ENCODE measurements around the gene ZNF521. TPM values are rescaled to one million over a fixed set of nuclear protein-coding genes. Genes with fewer than 3 reads are reported as not detected.

ZNF521 gene
- polyA plus RNA-seq, 4 donors = 35.1 to 48.3 (median 45.7) TPM

GRCh38 chr18:25231327-25231691 lies 120.7 kb downstream of the ZNF521 start:
- no peak for DNase-seq (ENCODE audit: low read depth in 4 of 4, low spot score in 2 of 4)

DNA sequence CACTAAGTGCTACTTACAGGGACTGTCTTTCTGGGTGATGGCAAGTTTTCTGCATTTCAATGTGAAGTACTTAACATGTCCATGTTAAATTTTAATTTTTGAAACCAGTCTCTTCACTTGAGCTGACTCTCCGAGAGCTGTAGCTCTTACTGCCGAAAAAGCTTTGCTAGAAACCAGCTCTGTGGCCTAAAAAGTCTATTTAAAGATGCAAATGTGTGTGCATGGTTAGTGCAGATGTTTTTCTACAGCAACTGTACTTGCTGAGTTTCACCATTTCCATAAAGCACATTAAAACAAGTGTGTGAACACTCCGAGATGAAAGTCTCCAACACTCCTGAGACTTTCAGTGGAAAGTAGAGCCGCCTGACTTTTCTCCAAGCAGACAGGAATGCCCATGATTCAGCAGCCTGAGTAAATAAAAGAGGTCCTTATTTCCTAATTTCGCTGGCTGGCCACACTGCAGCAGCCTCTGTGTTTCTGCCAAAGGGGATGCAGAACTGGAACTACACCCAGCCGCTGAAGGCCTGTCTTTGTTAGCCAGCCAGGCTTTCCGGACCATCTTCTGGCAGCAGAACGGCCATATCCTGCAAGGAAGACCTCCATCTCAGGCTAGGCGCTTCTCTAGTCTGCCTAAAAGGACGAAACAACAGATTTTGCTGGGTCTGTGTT lies 121.2 kb downstream of the ZNF521 start:
- DNase-seq (ENCODE audit: low read depth in 4 of 4, low spot score in 2 of 4) = no peak

GRCh38 chr18:25229920-25230319 lies 122.0 kb downstream of the ZNF521 start:
- no peak for DNase-seq (ENCODE audit: low read depth in 4 of 4, low spot score in 2 of 4)

DNA sequence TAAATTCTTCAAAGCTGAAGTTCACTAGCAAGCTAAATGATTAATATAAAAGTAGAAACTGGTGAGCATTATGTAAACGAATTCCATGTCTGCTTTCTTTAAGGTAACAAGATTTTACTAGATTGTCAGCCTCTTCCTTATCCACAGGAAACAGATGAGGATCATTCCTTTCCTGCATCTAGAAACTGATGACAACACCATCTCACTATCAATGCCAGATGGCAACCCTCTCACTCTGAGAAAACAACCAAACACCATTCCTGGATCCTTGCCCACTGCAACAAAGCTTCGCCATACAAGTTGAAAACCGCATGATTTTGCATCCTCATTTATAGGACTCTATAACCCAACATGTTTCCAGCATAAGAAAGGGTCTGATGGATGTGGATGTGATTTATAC lies 122.9 kb downstream of the ZNF521 start:
- DNase-seq (ENCODE audit: low read depth in 4 of 4, low spot score in 2 of 4) = no peak

DNA sequence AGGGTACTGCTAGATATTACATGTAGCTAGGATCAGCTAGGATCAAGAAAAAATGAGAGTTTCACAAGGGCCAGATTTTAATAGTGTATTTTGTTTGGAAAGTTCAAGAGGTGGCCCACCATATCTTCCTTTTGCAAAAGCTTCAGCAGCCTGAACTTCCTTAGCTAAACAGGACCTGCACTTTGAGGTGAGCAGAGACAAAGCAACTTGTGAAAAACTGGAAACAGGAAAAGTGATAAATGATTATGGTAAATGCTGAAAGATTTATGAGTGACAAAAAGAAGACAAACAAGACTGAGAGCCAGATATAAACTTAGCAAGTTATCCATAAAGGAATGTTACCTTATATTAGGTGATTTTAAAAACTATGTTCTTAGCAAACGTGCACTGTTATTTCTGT lies 123.6 kb downstream of the ZNF521 start:
- no peak for DNase-seq (ENCODE audit: low read depth in 4 of 4, low spot score in 2 of 4)

DNA sequence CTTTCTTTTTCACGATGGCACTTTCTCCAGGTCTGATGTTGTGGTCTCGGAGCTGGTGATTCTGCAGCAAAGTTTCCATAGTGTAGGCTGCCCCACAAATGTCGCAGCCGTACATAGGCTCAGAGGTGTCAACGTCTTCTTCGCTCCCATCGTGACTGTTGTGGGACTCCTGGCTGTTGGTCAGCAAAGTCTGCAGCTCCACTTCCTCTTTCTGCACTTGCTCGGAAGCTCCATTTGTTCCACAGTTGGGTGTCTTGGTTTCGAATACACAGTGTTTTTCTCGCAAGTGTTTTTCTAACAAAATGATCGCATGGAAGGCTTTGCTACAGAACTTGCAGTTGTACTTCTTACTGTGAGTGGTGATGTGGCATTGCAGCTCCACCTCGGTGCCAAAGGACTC lies 126.8 kb downstream of the ZNF521 start:
- DNase-seq (ENCODE audit: low read depth in 4 of 4, low spot score in 2 of 4) = no peak

DNA sequence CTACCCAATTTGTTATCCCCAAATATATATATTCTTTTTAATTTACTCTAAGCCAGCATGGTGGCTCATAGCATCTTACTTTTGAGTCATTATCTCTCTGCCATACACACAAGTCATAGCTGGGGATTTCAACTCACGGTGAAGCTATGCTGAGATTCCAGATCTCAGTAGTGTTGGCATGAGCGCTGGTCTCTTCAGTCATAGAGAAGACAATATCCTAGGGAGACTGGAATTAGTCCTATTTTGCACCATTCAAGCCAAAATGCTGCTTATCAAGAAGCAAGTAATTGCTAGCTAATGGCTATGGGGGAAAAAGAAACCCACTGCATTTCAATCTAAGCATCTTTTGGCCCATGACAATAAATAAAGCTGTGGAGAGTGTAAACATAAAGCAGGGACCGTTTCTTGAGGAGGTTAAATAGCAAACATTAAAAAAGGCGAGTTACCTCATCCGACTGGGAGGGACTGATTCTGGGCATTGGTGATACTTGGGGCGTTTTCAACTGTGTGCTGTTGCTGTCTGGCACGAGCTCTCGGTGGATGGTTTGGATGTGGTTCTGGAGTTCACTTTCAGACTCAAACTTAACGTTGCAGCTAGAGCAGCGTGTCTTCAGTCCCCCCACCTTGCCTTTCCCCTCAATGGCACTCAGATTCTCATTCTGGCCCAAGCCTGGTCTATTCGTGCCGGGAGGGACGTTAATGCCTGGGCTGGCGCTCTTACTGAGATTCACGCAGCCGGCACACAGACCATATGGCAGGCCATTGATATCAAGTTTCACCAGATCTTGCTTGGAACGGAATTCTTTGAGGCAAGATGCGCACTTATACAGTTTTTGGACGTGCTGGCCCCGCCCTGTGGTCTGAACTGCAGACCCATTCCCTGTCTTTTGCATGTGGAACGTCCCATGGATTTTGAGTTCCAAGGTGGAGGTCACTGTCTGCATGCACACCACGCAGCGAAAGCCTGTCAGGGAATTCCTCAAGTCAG lies 127.8 kb downstream of the ZNF521 start:
- no peak for DNase-seq (ENCODE audit: low read depth in 4 of 4, low spot score in 2 of 4)

GRCh38 chr18:25223211-25223610 lies 128.8 kb downstream of the ZNF521 start:
- DNase-seq (ENCODE audit: low read depth in 4 of 4, low spot score in 2 of 4) = no peak

DNA sequence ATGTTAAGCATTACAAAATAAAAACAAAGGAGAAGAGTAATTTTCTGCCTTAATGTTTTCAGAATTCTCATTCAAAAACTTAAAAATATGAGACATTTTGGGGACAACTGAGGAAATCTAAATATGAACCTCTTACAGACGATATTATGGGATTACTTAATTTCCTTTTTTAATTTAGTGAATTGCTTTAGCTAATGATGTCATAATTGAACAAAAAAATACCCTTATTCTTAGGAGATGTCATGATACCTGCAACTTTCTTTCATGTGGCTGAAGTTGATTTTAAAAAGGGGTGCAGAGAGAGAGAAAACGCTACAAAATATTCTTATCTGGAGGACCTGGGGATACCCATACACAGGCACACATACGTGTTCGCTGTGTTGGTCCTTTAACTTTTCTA lies 129.3 kb downstream of the ZNF521 start:
- no peak for DNase-seq (ENCODE audit: low read depth in 4 of 4, low spot score in 2 of 4)

GRCh38 chr18:25210622-25211021 lies 141.3 kb downstream of the ZNF521 start:
- DNase-seq (ENCODE audit: low read depth in 4 of 4, low spot score in 2 of 4) = no peak

- no peak for DNase-seq (ENCODE audit: low read depth in 4 of 4, low spot score in 2 of 4)
Measured at GRCh38 chr18:25192065-25192464, 159.9 kb downstream of the ZNF521 start.

DNA sequence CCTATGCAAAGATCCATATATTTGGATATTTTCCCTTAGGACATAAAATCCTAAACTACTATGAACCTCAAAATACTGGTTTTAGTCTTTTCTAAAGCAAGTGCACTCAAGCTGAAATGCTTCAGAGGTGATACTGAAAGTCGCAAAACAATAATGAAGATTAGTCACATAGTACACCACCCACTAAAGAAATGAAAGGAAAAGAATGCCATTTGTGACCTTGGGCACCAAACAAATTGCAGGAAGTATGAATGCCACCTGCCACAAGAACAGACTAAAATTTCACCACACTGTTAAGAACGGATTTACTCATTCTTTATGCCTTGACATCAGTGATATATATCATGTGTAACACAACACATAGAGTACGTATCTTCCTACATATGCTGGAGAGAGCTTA lies 161.5 kb downstream of the ZNF521 start:
- no peak for DNase-seq (ENCODE audit: low read depth in 4 of 4, low spot score in 2 of 4)

DNA sequence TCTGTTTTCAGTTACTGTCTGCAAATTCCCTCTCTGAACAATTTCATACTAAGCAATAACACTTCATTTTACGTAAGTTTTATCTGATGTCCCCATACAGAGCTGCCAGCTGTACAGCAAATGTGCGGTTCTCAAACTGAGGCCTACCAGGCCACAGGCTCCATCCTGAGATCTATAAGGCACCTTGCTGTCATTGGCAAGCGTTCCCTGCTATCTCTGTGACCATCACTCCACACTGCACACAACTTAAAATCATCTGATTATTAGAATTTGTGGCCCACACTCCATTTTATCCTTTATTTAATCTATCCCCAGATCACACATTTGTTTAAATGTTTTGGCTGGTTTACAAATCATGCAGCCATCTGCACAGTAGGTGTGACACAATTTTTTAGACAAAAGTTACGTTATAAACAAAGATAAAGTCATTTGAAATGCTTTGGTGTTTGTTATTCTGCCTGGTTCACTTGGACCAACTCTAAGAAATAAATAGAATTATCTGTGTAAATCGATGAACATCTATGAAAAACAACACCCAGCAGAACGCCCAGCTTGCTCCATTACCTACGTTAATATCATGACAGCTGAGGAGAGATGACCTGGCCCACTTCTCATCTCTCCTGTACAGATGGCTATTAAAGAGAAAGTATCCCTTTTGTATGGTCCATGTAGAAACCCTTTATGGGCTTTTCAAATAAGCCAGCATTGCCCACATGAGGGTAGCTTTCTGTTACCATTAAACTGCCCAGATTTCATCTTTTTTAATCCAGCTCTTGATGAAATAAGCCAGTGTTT lies 162.4 kb downstream of the ZNF521 start:
- DNase-seq (ENCODE audit: low read depth in 4 of 4, low spot score in 2 of 4) = no peak

DNA sequence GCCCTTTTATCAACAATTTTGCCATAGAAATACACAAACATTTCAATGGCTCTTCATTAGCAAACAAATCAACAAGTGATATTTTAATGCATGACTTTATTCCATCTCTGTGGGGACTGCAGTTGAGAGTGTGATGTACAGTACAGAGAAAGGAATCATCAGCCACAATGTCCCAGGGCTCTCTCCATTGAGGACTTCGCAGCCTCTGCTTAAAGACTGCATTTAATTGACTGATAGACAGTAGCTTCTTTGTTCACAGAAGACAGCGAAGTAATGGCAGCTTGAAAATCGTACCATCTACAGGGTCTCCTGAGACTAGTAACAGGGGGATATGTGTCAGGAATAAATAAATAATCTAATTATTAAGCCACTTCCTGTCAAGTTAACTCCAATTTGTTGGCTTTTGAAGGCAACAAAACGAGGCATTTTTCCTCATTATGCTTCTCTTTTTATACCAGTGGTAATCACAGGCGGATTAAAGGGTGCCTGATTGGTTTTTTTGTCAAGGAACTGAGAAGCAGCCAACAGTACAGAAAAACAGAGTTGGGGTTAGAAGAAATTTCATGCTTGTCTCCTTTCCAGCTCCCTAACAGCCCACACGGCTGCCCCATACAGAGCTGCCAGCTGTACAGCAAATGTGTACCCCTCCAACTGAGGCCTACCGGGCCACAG lies 164.3 kb downstream of the ZNF521 start:
- no peak for DNase-seq (ENCODE audit: low read depth in 4 of 4, low spot score in 2 of 4)

GRCh38 chr18:25186871-25187270 lies 165.1 kb downstream of the ZNF521 start:
- DNase-seq (ENCODE audit: low read depth in 4 of 4, low spot score in 2 of 4) = no peak

GRCh38 chr18:25181993-25182392 lies 170.0 kb downstream of the ZNF521 start:
- DNase-seq (ENCODE audit: low read depth in 4 of 4, low spot score in 2 of 4) = no peak

DNA sequence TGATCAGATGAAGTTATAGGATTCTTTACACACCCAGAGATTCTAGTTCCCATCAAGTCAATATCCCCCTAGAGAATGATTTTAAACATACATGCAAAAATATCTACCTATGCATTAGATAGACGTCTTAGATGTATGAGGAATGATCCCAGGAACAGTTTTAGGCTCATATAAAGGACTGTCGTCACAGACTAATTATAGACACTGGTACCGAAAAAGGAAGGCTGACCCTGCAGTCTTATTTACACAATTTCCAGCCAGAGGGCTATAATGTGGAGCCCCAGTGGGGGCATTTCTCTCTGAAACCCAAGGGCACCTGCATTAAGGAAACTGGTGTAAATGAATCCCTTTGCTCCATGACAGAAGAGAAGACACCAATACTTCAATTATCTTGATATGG lies 170.4 kb downstream of the ZNF521 start:
- no peak for DNase-seq (ENCODE audit: low read depth in 4 of 4, low spot score in 2 of 4)

- DNase-seq (ENCODE audit: low read depth in 4 of 4, low spot score in 2 of 4) = no peak
Measured at GRCh38 chr18:25180973-25181548, 170.9 kb downstream of the ZNF521 start.

GRCh38 chr18:25177631-25178030 lies 174.3 kb downstream of the ZNF521 start:
- no peak for DNase-seq (ENCODE audit: low read depth in 4 of 4, low spot score in 2 of 4)

DNA sequence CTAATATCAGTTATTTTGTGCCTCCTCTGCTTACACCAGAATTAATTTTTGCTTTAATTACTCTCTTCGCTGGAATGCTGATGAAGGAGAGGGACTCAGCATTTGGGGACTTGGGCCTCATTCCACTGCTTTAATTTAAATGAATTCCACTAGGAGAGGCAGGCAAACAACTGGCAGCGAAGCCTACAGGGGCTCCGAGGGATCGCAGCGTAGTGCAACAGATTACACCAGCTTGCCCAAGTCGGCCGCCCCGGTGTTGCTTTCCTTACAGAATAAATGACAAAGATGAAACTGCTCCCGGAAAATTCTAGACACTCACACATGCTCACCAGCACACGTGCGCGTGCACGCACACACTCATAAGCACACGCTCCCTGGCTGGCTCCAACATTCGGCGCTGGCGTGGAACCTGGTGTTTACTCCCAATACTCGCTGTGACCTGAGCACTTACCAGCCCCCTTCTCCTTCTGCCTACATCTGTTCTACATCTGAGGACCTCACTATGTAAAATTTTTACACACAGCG lies 175.4 kb downstream of the ZNF521 start:
- no peak for DNase-seq (ENCODE audit: low read depth in 4 of 4, low spot score in 2 of 4)
